Peyer's patch (tissue), 4 donors: Measurements from ENCODE around the gene PIPOX.

ENCODE experiments used
- POLR2A ChIP-seq, 2 donors: fragments of 450-650 bp; IDR thresholded peaks; one replicate each; pipeline ENCODE4 v1.5.1; 2017; ENCODE audit warnings: antibody characterized with exemption in 2 of 2, mild to moderate bottlenecking in 2 of 2, moderate library complexity in 2 of 2
- TF ChIP-seq, protein P1 (sequence below), 6 experiments: fragments of 450-650 bp in 4 of 6; fragments of 200-600 bp in 2 of 6; sonication (generic) in 1 of 6; IDR thresholded peaks; one replicate each; pipeline ENCODE4 v1.5.1; 2017 to 2019; ENCODE audit warnings: antibody characterized with exemption in 6 of 6, mild to moderate bottlenecking in 3 of 6, moderate library complexity in 1 of 6

DNA sequence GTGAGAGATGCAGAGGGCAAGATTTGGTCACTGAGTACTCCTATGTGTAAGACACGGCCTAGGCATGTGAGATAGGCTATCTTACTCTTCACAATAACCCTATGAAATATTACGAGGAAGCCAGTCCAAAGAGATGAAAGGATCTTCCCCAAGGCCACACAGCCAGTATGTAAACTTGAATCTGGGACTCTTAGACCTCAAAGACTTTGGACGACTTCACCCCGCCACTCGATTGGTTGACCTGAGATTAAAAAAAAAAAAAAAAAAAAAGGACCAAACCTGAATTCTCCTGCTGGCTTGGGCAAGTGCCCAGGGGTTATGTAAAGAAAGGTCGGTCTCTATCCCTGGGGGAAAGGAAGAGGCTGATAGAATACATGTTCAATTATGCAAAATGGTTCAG, 33.1 kb downstream of the PIPOX start:
- TF ChIP-seq, protein P1, sequence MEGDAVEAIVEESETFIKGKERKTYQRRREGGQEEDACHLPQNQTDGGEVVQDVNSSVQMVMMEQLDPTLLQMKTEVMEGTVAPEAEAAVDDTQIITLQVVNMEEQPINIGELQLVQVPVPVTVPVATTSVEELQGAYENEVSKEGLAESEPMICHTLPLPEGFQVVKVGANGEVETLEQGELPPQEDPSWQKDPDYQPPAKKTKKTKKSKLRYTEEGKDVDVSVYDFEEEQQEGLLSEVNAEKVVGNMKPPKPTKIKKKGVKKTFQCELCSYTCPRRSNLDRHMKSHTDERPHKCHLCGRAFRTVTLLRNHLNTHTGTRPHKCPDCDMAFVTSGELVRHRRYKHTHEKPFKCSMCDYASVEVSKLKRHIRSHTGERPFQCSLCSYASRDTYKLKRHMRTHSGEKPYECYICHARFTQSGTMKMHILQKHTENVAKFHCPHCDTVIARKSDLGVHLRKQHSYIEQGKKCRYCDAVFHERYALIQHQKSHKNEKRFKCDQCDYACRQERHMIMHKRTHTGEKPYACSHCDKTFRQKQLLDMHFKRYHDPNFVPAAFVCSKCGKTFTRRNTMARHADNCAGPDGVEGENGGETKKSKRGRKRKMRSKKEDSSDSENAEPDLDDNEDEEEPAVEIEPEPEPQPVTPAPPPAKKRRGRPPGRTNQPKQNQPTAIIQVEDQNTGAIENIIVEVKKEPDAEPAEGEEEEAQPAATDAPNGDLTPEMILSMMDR (IDR thresholded peaks at IDR 0.05) = no peak
- TF ChIP-seq POLR2A (IDR thresholded peaks at IDR 0.05) = no peak
